GM12801 (cell line): Measurements from ENCODE around the gene FBXL13.

Source experiments
- TF ChIP-seq, protein P1 (sequence below): IDR thresholded peaks from one replicate; pipeline ENCODE4 v1.5.1; 2011; ENCODE audit warnings: control low read depth; ENCODE audit not compliant: insufficient read length; ENCODE audit errors: extremely low read depth

FBXL13 gene

DNA sequence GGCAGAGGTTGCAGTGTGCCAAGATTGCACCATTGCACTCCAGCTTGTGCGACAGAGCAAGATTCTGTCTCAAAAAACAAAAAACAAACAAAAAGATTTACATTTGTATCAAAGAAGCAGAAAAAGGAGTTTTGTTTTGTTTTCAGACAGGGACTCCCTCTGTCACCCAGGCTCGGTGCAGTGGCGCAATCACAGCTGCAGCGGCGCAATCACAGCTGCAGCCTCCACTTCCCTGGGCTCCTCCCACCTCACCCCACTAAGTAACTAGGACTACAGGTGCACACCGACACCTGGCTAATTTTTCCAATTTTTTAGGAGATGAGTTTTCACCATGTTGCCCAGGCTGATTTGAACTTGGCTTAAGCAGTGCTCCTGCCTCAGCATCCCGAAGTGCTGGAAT lies 2.2 kb upstream of the FBXL13 start:
- TF ChIP-seq, protein P1, sequence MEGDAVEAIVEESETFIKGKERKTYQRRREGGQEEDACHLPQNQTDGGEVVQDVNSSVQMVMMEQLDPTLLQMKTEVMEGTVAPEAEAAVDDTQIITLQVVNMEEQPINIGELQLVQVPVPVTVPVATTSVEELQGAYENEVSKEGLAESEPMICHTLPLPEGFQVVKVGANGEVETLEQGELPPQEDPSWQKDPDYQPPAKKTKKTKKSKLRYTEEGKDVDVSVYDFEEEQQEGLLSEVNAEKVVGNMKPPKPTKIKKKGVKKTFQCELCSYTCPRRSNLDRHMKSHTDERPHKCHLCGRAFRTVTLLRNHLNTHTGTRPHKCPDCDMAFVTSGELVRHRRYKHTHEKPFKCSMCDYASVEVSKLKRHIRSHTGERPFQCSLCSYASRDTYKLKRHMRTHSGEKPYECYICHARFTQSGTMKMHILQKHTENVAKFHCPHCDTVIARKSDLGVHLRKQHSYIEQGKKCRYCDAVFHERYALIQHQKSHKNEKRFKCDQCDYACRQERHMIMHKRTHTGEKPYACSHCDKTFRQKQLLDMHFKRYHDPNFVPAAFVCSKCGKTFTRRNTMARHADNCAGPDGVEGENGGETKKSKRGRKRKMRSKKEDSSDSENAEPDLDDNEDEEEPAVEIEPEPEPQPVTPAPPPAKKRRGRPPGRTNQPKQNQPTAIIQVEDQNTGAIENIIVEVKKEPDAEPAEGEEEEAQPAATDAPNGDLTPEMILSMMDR = no peak

DNA sequence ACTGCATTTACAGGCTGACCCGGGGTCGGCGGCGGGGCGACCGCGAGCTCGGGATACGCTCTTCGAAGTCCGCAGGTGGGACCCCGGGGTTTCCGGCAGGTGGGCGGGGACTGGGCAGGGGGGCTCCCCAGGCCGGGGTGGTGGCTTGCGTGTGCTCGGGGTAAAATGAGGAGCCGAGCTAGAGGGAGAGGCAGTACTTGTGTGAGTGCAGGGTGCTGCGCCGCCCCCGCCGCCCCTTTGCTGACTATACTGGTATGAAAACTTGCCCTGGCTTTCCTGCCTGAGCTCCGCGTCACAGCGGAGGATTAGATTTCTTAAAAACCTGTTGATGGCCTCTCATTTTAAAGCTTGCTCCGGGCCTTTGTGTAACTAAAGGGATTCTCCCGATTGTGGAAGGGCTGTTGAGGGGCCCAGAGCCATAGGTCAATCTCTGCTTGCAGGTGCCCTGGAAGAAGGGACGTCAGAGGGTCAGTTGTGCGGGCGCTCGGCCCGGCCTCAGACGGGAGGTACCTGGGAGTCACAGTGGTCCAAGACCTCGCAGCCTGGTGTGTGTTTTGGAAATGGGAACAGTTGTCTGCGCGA lies 832 bp upstream of the FBXL13 start:
- TF ChIP-seq, protein P1 = no peak

DNA sequence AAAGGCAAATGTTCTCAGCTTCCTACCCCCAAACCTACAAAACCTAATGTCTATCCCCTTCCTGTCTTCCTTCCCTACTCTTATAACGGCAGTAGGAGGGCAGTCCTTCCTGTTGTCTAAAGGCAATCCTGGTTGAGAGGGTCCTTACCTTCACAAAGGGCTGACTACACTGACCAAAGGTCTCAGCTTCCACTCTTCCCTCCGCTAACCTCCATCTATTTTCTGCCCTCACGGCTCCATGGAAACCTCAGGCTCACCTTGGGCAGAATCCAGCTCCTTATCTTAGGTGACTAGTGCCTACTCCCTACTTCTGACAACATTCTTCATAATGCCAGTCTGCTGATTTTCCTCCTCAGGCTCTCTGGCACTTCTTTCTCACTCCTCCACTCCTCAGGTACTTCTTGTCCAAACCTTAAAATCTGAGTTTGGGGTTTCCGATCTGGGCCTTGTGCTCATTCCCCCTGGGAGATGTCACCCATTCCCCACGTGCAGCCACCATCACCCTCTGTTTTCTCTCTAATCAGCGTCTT lies 542 bp downstream of the FBXL13 start:
- TF ChIP-seq, protein P1 = no peak

DNA sequence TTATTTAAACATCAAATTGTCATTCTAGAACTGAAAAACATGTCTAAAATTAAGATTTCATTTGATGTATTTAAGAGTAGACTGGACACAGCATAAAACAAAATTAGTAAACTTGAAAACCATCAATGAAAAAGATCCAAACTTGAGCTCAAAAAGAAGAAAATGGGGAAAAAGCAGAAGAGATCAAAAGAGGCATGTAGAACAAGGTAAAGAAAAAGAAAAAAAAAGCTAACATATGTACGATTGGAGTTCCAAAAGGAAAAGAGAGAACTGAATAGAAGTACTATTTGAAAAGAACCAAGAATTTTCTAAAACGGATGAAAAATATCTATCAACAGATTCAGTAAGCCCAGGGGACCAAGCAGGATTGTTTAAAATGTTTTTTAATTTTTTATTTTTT lies 3.6 kb downstream of the FBXL13 start:
- TF ChIP-seq, protein P1 = no peak

DNA sequence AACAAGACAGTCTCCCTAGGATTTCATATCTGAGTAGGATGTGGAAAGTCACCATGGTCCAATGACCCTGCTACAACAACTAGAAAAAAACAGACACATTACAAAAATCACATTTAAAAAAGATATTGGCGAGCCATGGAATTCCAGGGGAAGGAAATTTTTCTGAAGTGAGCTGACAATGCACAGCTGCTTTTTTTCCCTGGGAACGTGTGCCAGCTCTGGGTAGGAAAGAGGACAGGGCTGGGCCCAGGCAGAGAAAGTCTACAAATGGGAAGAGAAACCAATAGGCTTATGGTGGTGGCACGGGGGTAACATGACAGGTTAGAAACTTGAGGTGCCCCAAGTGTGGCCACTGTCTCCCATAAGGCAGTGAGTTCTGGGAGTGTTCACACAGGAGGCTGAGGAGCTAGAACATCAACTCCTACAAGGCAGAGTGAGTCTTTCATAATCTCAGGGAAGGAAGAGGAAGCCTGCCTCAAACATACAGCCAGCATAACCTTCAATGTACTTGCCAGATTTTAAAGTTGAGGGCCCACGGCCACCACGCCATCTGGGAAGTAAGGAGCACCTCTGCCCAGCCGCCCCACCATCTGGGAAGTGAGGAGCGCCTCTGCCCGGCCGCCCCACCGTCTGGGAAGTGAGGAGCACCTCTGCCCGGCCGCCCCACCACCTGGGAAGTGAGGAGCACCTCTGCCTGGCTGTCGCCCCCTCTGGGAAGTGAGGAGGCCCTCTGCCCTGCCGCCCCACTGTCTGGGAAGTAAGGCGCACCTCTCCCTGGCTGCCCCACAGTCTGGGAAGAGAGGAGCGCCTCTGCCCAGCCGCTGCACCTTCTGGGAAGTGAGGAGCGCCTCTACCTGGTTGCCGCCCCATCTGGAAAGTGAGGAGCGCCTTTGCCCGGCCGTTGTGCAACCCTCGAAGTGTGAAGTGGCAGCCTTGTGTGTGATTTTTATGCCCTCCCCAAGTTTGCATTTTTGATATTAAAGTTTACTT lies 5.9 kb downstream of the FBXL13 start:
- TF ChIP-seq, protein P1 = no peak

DNA sequence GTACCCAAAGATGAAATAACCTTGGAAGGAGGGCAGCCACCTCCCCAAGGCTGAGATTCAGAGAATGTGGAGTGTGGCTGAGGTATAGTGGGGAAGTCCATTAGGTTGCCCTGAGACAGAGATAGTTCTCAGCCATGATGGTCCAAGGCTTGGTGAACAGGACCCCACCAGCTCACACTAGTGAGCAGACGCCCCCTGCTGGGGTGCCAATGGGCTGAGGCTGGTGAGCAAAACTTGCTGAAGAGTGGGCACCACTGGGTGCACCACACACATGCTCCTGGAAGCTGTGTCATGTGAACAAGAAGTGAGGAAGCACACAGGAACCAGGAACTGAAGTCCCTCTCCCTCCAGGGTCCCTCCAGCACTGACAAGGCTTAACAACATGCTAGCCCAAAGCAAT lies 8.9 kb downstream of the FBXL13 start:
- TF ChIP-seq, protein P1 = no peak

DNA sequence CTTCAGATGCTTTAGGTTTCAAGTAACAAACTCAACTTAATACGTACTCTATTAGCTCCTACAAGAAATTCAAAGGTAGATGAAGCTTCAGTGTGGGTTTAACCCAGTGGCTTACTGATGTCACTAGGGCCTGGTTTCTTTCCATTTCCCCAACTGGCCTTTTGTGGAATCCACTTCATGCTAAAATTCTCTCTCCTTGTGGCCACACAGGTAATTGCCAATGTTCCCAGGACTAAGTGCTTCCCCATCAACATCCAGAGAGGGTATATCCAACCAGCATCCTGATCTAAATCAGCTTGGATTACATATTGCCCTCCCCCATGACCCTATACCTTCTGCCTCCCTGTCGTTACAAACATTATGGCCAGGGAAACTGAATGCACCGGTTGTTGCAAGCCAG lies 10.7 kb downstream of the FBXL13 start:
- TF ChIP-seq, protein P1 = no peak
